ENCODE data around the gene KCTD5.
A peak's percentile ranks its signal among the peaks of the same experiment; 100 is the strongest.
"Not testable (repeated sequence)": the region's sequence is repeated elsewhere in the genome, so short reads cannot be mapped to it uniquely, and the experiment has no call there.

Gene KCTD5

DNA sequence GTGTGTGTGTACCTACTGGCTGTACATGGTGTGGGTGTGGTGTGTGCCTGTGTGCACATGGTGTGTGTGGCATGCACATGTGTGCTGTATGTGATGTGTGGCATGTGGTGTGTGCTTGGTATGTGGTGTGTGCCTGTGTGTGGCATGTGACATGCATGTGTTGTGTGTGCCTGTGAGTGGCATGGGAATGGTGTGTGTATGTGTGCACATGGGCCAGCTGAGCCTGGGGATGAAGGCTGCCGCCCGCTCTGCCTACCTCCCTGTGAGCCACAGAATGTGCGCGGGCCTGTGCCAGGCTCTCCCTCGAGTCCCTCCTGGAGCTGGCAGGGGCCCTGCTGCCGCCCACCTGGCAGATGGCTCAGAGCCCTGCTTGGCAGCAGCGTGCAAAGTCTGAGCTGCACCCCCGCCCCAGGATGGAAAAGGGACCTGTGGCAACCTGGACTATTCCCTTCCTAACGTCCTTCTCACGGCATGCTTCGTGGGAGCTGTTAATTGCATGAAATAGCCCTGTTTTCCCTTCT is 28.4 kb downstream of the KCTD5 start:
- peak; percentile 65 for DNase-seq

DNA sequence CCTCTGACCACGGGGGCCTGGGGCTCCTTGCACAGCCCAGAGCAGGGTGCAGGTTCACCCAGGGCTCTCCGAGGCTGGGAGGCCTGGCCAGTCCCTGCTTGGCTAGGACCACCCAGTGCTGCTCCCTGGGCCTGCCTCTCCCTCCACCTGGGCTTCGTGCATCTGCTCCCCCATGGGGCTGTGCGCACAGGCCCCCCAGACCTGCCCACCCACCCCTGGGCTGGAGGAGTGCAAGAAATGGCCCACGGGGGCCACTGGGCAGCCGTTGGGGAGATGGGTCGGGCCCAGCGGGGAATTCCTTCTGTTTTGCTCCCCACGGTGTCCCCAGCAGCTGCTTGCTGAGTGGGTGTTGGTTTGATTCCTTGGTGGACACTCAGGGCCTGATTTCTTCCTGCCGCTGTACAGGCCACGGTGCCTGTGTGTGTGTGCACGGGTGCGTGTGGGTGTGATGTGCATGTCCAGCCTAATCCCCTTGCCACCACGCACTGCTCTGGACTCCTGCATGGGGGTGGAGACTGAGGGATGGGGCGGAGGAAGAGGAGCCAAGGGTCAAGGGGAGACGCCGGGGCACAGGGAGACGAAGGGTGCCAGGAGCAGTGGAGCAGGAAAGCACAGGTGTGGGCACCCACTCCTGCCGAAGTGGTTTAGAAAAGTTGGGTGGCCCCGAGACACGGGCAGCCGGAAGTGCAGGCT is 29.2 kb downstream of the KCTD5 start:
- no peak for DNase-seq

DNA sequence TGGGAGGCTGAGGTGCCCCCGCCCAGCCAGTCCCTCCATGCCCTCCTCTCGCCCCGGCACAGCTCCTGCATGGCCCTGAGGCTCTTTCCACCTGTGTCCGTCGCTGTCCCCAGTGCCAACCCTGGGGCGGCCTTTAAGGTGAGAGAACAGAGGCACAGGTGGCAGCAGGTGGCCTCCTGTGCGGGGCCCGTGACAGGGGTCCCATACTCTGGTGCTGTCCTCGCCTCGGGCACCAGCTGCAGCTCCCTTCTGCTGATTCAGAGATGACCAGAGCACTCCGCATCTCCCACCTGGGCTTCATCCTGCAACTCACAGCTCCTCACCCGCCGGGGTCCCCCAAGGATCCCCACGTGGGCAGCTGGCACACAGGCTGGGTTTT is 29.7 kb downstream of the KCTD5 start:
- no peak for DNase-seq

DNA sequence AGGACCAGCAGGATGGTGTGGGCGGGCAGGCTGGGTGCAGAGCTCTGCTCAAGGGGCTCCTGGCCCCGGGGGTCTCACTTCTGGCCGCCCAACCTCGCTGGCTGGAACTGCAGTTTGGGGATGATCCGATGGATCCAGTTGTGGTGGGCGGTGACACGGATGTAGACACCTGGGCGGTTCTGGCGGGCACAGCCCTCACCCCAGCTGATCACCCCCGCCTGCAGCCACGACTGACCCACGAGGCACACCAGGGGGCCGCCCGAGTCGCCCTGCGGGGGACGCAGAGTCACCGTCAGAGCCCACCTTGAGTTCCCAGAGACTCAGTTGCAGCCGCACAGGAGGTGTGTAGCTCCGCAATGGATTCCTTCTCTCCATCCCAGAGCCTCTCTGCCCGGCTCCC is 30.2 kb downstream of the KCTD5 start:
- no peak for DNase-seq

DNA sequence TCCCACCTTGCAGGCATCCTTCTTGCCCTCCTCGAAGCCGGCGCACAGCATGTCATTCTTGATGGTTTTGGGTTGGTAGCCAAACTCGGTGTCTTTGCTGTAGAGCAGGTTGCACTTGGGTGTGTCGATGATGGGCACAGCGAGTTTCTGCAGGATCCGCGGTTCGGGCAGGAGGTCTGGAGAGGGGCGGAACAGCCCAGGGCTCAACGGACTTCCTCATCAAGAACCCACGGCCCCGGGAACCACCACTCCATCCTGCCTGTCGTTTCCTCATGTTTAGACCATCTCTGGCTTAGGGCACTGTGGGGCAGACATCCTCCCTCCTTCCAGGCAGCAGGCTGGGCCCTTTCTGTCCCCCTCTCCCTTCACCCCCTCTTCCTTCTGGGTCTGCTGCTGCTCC is 31.2 kb downstream of the KCTD5 start:
- no peak for DNase-seq

DNA sequence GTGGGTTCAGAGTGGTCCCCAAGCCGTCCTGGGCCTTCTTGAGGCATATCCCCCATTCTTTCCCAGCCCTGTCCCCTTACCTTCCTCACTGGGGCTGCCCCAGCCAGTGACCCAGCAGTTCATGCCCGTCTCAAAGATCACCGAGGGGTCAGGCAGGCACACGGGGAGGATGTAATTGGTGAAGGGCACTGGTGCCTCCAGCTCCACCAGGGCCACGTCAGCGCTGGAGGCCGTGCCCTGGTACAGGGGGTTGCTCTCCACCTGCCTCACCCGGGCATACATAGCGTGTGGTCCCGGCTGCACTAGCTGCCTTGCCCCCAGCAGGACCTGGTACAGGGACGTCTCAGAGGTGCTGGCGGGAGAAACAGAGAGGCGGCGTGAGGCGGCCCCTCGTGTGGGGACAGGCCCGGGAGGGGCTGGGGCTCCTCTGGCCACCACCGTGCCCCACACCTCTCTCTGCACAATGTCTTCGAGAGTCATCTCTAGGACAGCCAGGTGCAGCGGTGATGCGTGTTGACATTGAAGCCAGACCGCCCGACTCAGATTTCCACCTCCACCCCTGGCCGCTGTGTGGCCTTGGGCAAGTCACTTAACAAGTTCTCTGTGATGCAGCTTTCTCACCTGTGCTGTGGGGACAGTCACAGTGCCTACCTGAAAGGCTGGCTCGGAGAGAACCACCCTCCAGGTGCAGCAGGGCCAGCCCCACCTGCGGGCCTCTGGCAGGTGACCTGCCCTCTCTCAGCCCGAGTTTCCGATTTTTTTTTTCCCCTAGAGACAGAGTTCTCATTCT is 31.9 kb downstream of the KCTD5 start:
- no peak for DNase-seq

DNA sequence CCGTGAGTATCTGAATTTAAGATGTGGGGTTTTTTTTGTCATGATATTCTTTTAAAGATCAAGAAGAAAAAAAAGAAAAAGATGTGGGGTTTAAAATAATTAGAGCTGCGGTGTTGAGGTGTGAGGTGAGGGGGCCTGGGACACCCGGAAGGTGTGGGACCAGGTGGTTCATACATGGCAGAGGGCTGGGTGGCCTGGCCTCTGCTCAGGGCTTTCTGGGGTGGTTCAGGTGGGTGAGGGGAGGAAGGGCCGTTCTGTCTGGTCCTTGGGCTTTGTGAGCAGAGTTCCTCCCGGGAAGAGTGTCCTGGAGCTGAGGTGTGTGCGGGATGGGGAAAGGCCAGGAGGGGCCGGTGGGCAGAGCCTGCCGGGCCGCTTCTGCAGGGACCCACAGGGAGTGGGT is 32.7 kb downstream of the KCTD5 start:
- no peak for DNase-seq

DNA sequence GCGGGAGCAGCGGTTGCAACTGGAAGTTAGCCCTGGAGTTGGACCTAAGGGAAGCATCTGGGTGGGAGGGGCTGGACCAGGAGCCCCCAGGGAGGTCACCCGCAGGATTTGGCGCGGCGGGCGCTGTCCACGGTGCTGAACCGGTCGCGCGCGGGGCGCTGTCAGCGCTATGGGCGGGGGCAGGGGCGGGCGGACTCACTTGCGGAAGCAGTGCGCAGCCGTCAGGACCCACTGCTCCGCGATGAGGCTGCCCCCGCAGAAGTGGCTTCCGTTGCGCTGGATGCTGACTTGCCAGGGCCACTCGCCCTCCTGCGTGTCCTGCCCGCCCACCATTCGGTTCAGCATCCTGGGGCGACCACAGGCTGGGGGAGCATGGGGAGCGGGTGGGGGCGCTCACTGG is 33.2 kb downstream of the KCTD5 start:
- no peak for DNase-seq

DNA sequence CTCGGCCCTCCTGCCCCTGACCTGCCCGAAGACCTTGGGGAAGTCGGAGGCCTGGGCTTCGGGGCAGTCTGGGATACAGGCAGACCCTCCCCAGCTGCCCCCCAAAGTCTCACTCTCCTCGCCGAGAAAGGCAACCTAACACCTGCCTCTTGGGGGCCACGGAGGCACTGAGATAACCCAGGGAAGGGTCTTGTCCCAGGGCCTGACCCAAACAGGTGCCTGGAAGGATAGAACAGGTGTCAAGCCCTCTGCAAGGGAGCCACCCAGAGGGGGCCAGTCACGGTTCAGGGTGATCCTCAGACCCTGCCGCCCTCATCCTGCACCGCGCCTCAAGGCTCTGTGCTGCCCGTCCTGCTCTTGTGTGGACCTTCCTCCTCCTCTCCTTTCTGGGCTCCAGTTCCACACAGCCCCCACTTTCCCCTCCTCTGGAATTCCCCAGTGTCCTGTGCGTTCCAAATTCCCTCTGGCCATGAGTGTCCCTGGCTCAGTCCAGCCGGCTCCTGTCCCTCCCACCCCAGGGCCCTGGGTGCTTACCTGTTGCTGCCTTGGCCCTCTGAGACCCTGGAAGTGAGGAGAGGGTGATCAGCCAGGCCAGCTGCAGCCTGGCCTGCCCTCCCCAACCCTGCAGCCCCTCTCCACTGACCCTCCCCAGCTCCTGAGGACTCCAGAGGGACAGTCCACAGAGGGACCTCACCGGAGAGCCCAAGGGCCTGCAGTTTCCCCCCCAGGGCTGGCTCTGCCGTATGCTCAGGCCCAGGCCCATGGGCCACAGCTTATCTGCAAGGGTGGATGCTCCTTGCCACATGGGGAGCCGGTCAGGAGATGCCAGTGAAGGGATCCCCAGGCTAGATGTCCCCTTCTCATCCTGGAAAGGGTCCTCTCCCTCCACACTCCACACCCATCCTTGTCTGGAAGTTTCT is 33.9 kb downstream of the KCTD5 start:
- no peak for DNase-seq

DNA sequence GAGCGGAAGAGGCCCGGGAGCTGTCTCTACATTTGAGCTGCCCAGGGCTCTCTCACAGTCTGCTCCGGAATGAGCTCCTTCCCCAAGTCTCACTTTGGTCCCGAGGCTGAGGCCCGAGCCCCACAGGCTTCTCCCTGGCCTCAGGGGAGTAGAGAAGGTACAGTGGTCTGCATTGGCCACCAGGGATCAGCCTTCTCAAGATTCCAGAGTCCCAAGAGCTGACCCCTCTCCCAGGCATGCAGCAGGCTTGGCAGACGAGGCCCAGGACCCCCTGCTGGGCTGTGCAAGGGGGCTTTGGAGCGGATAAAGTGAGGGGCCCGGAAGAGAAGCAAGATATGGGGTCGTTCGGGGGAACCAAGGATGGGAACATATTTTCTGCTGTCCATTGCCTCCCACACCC is 34.6 kb downstream of the KCTD5 start:
- no peak for DNase-seq

DNA sequence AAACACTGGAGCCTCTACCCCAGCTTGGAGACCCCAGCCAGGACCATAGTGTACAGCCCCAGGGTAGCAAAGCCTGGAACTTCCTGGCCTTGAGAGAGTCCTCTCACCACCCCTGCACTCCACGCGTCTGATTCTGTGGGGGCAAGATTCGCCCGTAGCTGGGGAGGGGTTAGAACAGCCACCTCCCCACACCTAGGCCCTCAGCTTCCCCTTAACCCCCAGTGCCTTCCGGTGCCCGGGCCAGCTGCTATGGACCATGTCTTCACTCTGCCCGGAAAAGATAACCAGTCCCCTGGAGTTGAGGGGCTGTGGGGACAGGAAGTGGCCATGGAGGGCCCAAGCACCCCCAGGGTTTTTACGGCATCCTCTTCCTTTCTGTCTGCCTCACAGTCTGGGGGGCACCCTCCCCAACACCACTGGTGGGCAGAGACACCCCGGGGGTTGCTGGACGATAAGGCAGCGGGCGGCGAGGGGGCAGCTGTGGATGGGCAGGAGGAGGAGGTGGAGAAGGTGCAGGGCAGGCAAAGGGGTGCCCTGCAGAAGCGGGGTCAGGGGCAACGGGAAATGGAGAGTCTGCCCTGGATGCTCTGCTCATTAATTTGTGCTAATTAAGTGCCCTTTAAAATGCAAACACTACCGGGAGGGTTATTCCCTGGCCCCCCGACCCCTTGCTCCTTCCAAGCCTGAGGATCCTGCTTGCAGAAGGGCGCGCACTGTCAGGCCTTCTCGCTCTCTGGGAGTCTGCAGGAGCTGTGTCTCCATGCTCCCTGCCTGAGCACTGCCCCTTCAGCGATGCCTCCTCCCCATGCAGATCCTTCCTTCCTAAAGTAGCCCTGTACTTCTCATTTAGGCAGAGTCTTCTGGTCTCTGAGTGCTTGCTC is 35.3 kb downstream of the KCTD5 start:
- DNase-seq = no peak

DNA sequence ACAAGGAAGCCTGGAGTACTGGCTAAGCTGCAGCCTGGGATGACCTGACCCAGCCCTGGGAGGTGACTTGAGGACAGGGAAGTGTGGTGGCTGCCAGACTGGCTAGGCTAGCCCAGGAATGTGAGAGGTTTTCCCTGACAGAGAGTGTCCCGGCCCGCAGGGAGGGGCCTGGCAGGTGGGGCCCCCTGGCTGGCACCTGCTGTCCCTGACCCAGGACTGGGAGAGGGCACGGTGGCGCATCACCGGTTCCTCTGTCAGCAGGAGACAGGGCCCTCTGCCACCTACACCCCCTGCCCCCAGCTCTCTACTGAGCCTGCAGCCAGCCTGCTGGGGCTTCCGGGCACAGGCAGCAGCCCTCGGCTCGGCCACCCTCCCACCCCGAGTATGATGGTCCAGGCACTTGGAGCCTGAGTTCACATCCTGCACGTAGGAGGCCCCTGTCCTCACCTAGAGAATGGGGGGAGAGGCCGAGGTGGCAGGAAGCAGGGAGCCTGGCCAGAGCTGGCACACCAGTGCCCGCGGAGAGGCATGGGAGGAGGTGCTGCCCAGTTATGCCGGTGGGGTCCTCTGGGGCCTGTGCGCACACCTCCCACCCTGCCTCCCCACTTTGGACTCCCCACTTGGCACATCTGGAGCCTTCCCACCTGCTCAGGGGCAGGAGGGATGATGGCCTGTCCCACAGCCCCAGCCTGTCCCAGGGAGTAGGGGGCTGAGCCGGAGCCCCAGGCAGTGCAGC is 37.2 kb downstream of the KCTD5 start:
- no peak for DNase-seq

DNA sequence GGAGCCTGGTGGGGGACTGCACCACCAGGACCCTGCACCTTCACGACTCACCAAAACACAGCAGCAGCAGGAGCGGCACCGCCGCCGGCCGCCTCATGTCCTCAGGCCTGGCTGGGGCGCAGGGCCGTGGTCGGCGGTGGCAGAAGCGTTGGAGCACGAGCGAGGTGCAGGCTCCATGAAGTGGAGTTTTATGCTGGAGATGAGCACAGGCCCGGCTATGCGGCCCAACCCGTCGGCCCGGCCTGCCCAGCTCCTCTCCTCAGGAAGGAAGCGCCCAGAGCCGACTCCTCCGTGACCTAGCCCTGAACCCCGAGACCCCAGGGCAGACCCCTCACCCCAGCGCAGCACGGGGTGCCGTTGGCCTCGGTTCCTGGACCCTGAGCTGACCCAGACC is 37.7 kb downstream of the KCTD5 start, which contains the start of gene PRSS27:
TSS of gene PRSS27 (minus strand) at position 161 of the 394 bp plus-strand sequence. CDS start at position 97, 64 bp downstream.
- no peak for DNase-seq

DNA sequence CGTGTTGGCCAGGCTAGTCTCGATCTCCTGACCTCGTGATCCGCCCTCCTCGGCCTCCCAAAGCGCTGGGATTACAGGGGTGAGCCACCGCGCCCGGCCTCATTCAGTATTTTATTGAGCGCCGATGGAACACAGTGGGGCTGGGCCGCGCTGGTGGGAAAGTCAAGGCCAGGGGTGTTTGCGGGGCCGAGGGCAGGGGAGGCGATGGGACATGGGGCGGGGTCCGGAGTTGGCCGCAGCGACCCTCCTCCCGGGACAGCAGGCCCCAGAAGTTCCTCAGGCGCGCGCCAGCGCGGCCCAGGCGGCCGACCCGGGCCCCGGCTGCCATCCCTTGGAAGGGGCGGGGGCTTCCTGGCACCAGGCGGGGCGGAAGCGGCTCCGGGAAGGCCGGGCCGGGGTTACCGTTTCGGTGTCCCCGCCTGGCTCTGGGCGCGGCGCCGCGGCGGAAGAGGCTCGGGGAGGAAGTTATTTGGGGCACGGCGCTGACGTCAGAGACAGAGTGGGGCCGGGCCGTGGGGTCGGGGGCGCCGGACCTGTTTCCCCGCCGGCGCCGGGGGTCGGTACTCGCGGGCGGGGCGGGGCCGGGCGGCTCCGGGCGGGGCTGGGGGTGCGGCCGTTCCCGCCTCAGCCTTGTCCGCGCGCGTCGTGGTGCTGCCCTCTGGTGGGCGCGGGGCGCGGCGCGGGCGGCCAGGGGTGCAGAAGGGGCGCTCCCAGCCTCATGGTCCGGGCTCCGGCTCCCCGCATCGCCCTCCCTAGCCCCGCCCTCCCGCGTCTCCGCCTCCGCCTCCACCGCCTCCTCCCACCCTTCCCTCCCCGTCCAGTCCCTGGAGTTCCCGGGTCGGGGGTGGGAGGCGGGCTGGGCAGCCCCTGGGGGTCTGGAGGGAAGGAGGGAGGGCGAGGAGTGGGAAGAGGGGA is 38.7 kb downstream of the KCTD5 start:
- DNase-seq = peak; percentile 67

DNA sequence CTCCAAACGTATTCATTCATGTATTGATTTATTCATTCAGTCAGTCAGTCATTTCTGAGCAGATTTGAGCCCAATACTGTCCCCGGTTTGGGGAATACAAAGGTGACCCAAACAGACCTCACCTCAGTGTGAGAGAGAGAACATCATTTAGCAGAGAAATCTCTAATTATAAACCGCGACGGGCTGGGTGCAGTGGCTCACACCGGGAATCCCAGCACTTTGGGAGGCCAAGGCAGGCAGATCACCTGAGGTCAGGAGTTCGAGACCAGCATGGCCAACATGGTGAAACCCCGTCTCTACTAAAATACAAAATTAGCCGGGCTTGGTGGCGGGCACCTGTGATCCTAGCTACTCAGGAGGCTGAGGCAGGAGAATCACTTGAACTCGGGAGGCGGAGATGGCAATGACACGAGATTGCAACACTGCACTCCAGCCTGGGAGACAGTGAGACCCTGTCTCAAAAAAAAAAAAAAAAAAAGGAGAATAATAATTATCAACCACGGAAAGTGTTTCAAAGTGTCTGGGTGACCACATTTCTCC is 39.4 kb downstream of the KCTD5 start:
- DNase-seq = not testable (repeated sequence)

DNA sequence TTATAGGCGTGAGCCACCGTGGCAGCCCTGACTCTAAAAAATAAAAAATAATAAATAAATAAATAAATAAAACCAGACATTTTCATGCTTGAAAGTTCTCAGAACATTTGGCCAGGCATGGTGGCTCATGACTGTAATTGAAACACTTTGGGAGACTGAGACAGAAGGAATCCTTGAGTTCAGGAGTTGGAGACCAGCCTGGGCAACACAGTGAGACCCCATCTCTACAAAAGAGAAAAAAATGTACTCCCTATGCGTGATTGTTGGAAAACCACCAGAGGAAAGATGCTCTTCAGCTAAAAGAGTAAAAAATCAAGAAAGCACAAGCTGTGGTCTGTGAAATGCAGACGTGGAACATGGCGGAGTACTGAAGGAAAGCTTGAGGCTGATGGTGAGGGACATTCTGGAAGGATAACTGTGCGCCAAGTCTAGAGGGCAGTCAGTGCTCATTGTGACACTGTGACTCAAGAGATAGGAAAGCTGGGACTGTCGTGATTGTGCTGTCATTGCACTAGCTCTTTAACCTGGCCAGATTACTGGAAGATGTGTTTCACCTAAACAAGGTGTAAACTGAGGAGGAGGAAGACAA is 41.9 kb downstream of the KCTD5 start:
- DNase-seq = no peak

DNA sequence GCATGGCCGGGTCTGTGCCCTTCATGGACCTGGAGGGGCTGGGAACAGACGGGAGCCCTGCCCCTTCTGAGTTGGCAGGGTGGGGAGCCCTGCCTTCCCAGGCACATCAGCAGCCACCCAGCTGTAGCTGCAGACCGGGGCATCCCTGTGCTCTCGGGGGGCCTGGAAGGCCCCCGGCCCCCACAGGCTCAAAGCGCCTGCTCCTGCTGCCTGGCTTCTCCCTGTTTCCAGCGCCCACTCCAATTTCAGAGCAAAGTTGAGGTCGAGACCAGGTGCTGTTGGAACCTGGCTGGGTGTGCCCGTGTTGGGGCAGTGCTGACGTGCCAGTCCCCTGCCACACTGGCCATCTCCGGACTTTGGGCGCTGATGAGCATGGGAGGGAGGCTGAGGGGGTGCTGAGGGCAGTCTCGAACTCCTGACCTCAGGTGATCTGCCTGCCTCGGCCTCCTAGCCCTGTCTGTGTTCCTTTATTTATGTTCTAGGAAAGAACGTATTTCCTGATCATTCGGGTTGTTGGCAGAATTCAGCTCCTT is 42.6 kb downstream of the KCTD5 start:
- DNase-seq = no peak

DNA sequence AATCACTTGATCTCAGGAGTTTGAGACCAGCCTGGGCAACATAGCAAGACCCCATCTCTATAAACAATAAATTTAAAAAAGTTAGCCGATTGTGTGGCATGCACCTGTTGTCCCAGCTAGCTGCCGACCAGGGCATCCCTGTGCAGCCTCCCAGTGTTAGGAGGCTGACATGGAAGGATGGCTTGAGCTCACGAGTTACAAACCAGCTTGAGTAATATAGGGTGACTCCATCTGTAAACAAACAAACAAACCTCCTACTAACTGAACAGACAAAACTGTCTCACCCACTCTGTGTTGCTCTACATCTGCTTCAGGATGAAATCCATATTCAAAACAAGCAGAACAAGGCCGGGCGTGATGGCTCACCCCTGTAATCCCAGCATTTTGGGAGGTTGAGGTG is 44.6 kb downstream of the KCTD5 start:
- no peak for DNase-seq

DNA sequence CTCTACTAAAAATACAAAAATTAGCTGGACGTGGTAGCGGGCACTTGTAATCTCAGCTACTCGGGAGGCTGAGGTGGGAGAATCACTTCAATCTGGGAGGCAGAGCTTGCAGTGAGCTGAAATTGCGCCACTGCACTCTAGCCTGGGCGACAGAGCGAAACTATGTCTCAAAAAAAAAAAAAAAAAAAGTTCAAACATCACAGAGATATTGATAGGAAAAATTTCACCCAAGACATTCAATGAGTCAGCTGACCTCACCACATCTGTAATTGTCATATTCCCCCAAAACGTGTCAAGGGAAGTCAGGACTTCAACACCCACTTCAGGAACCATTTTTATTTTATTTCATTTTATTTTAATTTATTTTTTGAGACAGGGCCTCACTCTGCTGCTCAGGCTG is 45.7 kb downstream of the KCTD5 start:
- no peak for DNase-seq

All from NCI-H1694 (cell line).